Caco-2 (cell line): ENCODE results near the gene FNDC3B. TPM values are rescaled to one million over a fixed set of nuclear protein-coding genes. Genes with fewer than 3 reads are reported as not detected.

Experiments used
- BruUV-seq: library from RNA; stranded (reverse); fragments of 400-500 nt; replicated peaks from 2 replicates; lab custom pipeline; 2021; lab: Mats Ljungman, UMichigan
- CTCF ChIA-PET: fragments of 300-600 bp; sonication (Branson Sonifier 250); formaldehyde crosslinking; loops from one replicate; lab custom pipeline; 2022; ENCODE audit warnings: antibody characterized with exemption; lab: Charles Lee
- POLR2A ChIA-PET: fragments of 300-600 bp; sonication (Branson Sonifier 250); formaldehyde crosslinking; loops from one replicate; lab custom pipeline; 2022; ENCODE audit warnings: antibody characterized with exemption; lab: Charles Lee
- DNase-seq, 2 experiments: peaks; one replicate each; pipeline versions ENCODE4 v3.0.0 to v3.0.0-alpha.2; 2020 to 2022
- H3K27me3 ChIP-seq: replicated peaks from 2 replicates; pipeline ENCODE4 v1.6.0; 2011; ENCODE audit warnings: low read length; ENCODE audit not compliant: control insufficient read depth, insufficient read depth
- H3K36me3 ChIP-seq: 2 replicates; pipeline ENCODE4 v1.5.1; 2011; ENCODE audit warnings: low read length; ENCODE audit not compliant: control insufficient read depth, insufficient read depth
- H3K4me1 ChIP-seq: fragments of 250-450 bp; sonication (Bioruptor Pico); 2 replicates; pipeline ENCODE4 v1.5.1; 2020; ENCODE audit warnings: mild to moderate bottlenecking
- H3K4me3 ChIP-seq: 2 replicates; pipeline ENCODE4 v1.5.1; 2011; ENCODE audit warnings: low read depth, mild to moderate bottlenecking, control low read depth, low read length
- H3K9me3 ChIP-seq: fragments of 250-450 bp; sonication (Bioruptor Pico); 2 replicates; pipeline ENCODE4 v1.5.1; 2020; ENCODE audit warnings: mild to moderate bottlenecking, moderate library complexity
- H3K27ac Mint-ChIP-seq: one replicate; pipeline ENCODE4 v1.8.0; 2022; ENCODE audit warnings: mixed read lengths; ENCODE audit not compliant: unreplicated experiment
- H3K27me3 Mint-ChIP-seq: one replicate; pipeline ENCODE4 v1.8.0; 2022; ENCODE audit warnings: mixed read lengths; ENCODE audit not compliant: insufficient read depth, unreplicated experiment
- H3K36me3 Mint-ChIP-seq: one replicate; pipeline ENCODE4 v1.8.0; 2022; ENCODE audit warnings: mild to moderate bottlenecking, mixed read lengths; ENCODE audit not compliant: insufficient read depth, unreplicated experiment
- H3K4me1 Mint-ChIP-seq: one replicate; pipeline ENCODE4 v1.8.0; 2022; ENCODE audit warnings: low read depth, mixed read lengths; ENCODE audit not compliant: unreplicated experiment
- H3K4me3 Mint-ChIP-seq: one replicate; pipeline ENCODE4 v1.8.0; 2022; ENCODE audit warnings: mild to moderate bottlenecking, moderate library complexity, mixed read lengths; ENCODE audit not compliant: unreplicated experiment
- H3K9me3 Mint-ChIP-seq: one replicate; pipeline ENCODE4 v1.8.0; 2022; ENCODE audit warnings: mixed read lengths; ENCODE audit not compliant: unreplicated experiment
- CTCF ChIP-seq, 2 experiments: fragments of 200-600 bp in 1 of 2; IDR thresholded peaks; 1 replicate in 1 of 2; 2 replicates in 1 of 2; pipeline versions ENCODE4 v1.5.1 to v1.8.0; 2011 to 2022; ENCODE audit warnings: antibody characterized with exemption in 1 of 2, control low read depth in 1 of 2, inconsistent platforms in 1 of 2, low read depth in 1 of 2, low read length in 1 of 2, mild to moderate bottlenecking in 1 of 2, moderate library complexity in 1 of 2; ENCODE audit not compliant: insufficient read depth in 1 of 2, severe bottlenecking in 1 of 2, unreplicated experiment in 1 of 2
- intact Hi-C: fragments of 100-400 bp; cut with micrococcal nuclease; formaldehyde crosslinking; loops from one replicate; pipeline ENCODE4 v1.10.0; 2022; ENCODE audit not compliant: unreplicated experiment
- total RNA-seq: library from RNA; stranded (reverse); gene quantifications from 2 replicates; pipeline ENCODE4 v1.2.3, GENCODE V29; 2022

Gene FNDC3B
- total RNA-seq, 1 experiment from 2014 or later: 59.8 TPM

GRCh38 chr3:172216911-172217310 lies 177.5 kb downstream of the FNDC3B start:
- H3K9me3 Mint-ChIP-seq: no peaks in the 10 kb centered on the region
- DNase-seq: no peak
- POLR2A ChIA-PET: no interaction called here
- H3K27ac Mint-ChIP-seq: no peak overlapping the region
- no peaks in the 10 kb centered on the region for H3K27me3 Mint-ChIP-seq
- intact Hi-C loops: no loop called here
- BruUV-seq: no TSS peak
- CTCF ChIA-PET: no interaction called here
- no peak overlapping the region for H3K4me3 Mint-ChIP-seq
- H3K36me3 Mint-ChIP-seq: peaks cover 9% of the 10 kb centered on the region
- H3K36me3 ChIP-seq: no peaks in the 10 kb centered on the region
- TF ChIP-seq CTCF (IDR thresholded peaks at IDR 0.05; ENCODE audit: insufficient read depth in 1 of 2, low read depth in 1 of 2, low read length in 1 of 2, severe bottlenecking in 1 of 2, unreplicated experiment in 1 of 2): no peak
- no peaks in the 10 kb centered on the region for H3K9me3 ChIP-seq
- no peaks in the 10 kb centered on the region for H3K4me1 ChIP-seq
- H3K27me3 ChIP-seq: no peaks in the 10 kb centered on the region
- peaks cover 25% of the 10 kb centered on the region for H3K4me1 Mint-ChIP-seq
- H3K4me3 ChIP-seq: no peak overlapping the region

DNA sequence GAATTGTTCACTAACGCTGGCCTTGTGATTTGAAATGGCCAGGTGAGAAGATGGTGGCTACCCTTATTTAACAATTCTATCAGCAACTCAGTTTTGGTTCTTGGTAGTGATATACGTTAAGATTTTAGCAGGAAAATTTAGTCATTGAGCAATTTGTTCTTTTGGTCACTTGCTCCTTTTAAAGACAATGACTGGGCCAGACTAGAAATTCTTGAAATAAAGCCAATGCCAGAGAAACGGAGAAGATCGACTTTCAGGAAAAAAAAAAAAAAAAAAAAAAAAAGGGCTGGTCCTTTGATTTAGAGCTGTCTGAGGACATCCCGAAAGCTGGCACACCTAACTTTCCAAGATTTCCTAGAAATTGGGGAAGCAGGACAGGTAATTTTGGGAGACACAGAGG lies 178.5 kb downstream of the FNDC3B start:
- no peak overlapping the region for H3K4me3 ChIP-seq
- intact Hi-C loops: no loop called here
- Mint-ChIP-seq H3K27me3 (no peaks in the 10 kb centered on the region), H3K27ac (no peak overlapping the region), H3K36me3 (peaks cover 9% of the 10 kb centered on the region), H3K4me3 (no peak overlapping the region), H3K4me1 (peaks cover 24% of the 10 kb centered on the region), H3K9me3 (no peaks in the 10 kb centered on the region)
- ChIA-PET CTCF (no interaction called here), POLR2A (no interaction called here)
- no TSS peak for BruUV-seq
- no peaks in the 10 kb centered on the region for H3K9me3 ChIP-seq
- no peak for TF ChIP-seq CTCF (IDR thresholded peaks at IDR 0.05; ENCODE audit: insufficient read depth in 1 of 2, low read depth in 1 of 2, low read length in 1 of 2, severe bottlenecking in 1 of 2, unreplicated experiment in 1 of 2)
- no peaks in the 10 kb centered on the region for H3K27me3 ChIP-seq
- no peak for DNase-seq
- H3K36me3 ChIP-seq: no peaks in the 10 kb centered on the region
- no peaks in the 10 kb centered on the region for H3K4me1 ChIP-seq

DNA sequence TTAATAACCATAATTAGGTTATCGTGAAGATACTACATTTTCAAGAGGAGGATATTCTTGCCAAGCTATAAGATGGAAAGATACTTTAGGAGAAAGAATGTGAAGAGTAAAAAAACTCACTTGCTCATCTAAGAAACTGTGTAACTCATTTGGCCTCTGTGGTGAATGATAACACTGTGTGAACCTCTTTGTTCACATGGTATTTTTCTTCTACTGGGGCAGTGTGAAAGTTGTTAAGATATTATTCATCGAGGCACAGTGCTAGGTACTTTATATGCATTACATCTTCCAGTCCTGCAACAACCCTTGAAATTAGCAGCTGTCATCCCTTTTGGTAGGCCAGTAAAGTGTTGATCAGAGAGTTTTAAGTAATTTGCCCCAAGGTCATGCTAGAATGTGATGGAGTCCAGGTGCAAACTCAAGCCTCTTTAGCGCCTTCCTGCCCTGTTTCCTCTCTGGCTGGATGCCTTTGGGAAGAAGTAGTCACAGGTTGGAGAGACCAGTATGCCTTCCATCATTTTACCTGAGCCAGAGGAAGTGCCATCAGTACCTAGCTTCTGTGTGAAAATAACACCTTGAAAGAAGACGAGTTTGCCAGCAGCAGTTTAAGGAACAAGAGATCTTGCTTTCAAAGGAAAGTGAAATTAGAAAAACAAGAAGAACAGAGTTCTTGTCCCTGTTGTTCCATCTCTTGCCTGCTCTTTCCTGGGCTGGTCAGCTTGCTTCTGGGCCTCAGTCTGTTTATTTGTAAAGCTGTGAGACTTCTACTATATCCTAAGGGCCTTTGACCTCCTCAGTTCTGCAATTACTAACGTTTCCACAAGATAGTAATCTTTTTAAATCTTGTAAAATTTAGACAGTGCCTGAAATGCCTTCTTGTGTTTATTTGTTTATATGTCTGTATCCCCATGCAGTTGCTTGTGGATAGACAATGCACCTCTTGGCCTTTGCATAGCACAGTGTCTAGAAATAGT lies 179.3 kb downstream of the FNDC3B start:
- Histone ChIP-seq H3K4me3 (no peak overlapping the region), H3K4me1 (no peaks in the 10 kb centered on the region), H3K36me3 (no peaks in the 10 kb centered on the region), H3K9me3 (no peaks in the 10 kb centered on the region), H3K27me3 (no peaks in the 10 kb centered on the region)
- TF ChIP-seq CTCF (IDR thresholded peaks at IDR 0.05; ENCODE audit: insufficient read depth in 1 of 2, low read depth in 1 of 2, low read length in 1 of 2, severe bottlenecking in 1 of 2, unreplicated experiment in 1 of 2): no peak
- ChIA-PET POLR2A (no interaction called here), CTCF (no interaction called here)
- H3K4me3 Mint-ChIP-seq: no peak overlapping the region
- H3K27ac Mint-ChIP-seq: no peak overlapping the region
- intact Hi-C loops: no loop called here
- H3K36me3 Mint-ChIP-seq: peaks cover 9% of the 10 kb centered on the region
- H3K4me1 Mint-ChIP-seq: peaks cover 18% of the 10 kb centered on the region
- H3K27me3 Mint-ChIP-seq: no peaks in the 10 kb centered on the region
- DNase-seq: no peak
- BruUV-seq: no TSS peak
- no peaks in the 10 kb centered on the region for H3K9me3 Mint-ChIP-seq
